ENCODE results near the gene ME3.
"Not testable (repeated sequence)": the region's sequence is repeated elsewhere in the genome, so short reads cannot be mapped to it uniquely, and the experiment has no call there.

Gene ME3

GRCh38 chr11:86553265-86553664 lies 119.2 kb downstream of the ME3 start:
- no peak for DNase-seq (ENCODE audit: low read depth)
- TF ChIP-seq CTCF (IDR thresholded peaks at IDR 0.05; ENCODE audit: insufficient read depth, low read depth, low read length, missing control alignments): no peak
- H3K4me3 ChIP-seq (ENCODE audit: low read depth, low read length): no peak overlapping the region

- TF ChIP-seq CTCF (IDR thresholded peaks at IDR 0.05; ENCODE audit: insufficient read depth, low read depth, low read length, missing control alignments): no peak
- H3K4me3 ChIP-seq (ENCODE audit: low read depth, low read length): no peak overlapping the region
- DNase-seq (ENCODE audit: low read depth): peak; percentile 32
Observed at GRCh38 chr11:86551288-86552092, 120.9 kb downstream of the ME3 start.

GRCh38 chr11:86550757-86551156 lies 121.7 kb downstream of the ME3 start:
- no peak for TF ChIP-seq CTCF (IDR thresholded peaks at IDR 0.05; ENCODE audit: insufficient read depth, low read depth, low read length, missing control alignments)
- H3K4me3 ChIP-seq (ENCODE audit: low read depth, low read length): no peak overlapping the region
- DNase-seq (ENCODE audit: low read depth): no peak

GRCh38 chr11:86548271-86548917 lies 124.0 kb downstream of the ME3 start:
- DNase-seq (ENCODE audit: low read depth): no peak
- TF ChIP-seq CTCF (IDR thresholded peaks at IDR 0.05; ENCODE audit: insufficient read depth, low read depth, low read length, missing control alignments): no peak
- no peak overlapping the region for H3K4me3 ChIP-seq (ENCODE audit: low read depth, low read length)

- DNase-seq (ENCODE audit: low read depth): no peak
- no peak overlapping the region for H3K4me3 ChIP-seq (ENCODE audit: low read depth, low read length)
- TF ChIP-seq CTCF (IDR thresholded peaks at IDR 0.05; ENCODE audit: insufficient read depth, low read depth, low read length, missing control alignments): no peak
Observed at GRCh38 chr11:86547727-86548126, 124.7 kb downstream of the ME3 start.

- not testable (repeated sequence) for DNase-seq (ENCODE audit: low read depth); H3K4me3 ChIP-seq (ENCODE audit: low read depth, low read length)
Observed at GRCh38 chr11:86541299-86541698, 131.1 kb downstream of the ME3 start.

GRCh38 chr11:86538223-86538548 lies 134.2 kb downstream of the ME3 start:
- no peak for DNase-seq (ENCODE audit: low read depth)
- no peak for TF ChIP-seq CTCF (IDR thresholded peaks at IDR 0.05; ENCODE audit: insufficient read depth, low read depth, low read length, missing control alignments)
- H3K4me3 ChIP-seq (ENCODE audit: low read depth, low read length): no peak overlapping the region

Measured in GM12865 (cell line).